HUDEP-2 (cell line): Measurements from ENCODE around the gene PPP4R3B.

Source experiments
- DNase-seq, 76 experiments: peaks; one replicate each; lab custom pipeline; 2025; ENCODE audit not compliant: unreplicated experiment in 76 of 76; lab: John Stamatoyannopoulos, UW

The PPP4R3B gene

GRCh38 chr2:55524884-55525437 is 92.5 kb downstream of the PPP4R3B start:
- DNase-seq = no peak

GRCh38 chr2:55519938-55520885 is 97.2 kb downstream of the PPP4R3B start:
- DNase-seq = peak in 17 of 76 experiments; percentile 2 to 43 (median 20)

GRCh38 chr2:55518841-55519165 is 98.6 kb downstream of the PPP4R3B start:
- DNase-seq = peak in 4 of 76 experiments; percentile 7 to 27 (median 17)

GRCh38 chr2:55511508-55512124 is 105.8 kb downstream of the PPP4R3B start:
- peak in 3 of 76 experiments; percentile 7 to 9 (median 8) for DNase-seq

DNA sequence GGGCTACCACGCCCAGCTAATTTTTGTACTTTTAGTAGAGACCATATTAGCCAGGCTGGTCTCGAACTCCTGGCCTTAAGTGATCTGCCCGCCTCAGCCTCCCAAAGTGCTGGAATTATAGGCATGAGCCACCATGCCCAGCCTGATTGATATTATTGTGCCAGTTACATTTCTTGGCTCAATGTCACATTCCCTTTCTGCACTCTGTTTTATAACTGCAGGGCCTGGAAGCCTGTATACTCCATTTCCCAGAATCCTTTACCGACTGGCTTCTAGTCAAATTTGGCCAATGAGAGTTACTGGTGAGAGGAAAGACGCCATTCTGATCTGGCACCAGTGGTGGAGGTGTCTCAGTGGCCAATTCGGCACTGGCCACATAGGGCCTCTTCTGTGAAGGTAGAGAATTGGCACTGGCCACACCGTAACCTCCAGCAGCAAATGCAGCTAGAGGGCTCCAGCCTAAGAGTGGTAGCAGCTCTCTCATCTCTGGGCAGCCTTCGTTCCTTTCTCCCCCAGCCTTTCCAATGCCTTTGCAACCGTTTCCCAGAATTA is 114.8 kb downstream of the PPP4R3B start:
- DNase-seq = no peak

- no peak for DNase-seq
These were observed 117.4 kb downstream of the PPP4R3B start for GRCh38 chr2:55500025-55500424.

DNA sequence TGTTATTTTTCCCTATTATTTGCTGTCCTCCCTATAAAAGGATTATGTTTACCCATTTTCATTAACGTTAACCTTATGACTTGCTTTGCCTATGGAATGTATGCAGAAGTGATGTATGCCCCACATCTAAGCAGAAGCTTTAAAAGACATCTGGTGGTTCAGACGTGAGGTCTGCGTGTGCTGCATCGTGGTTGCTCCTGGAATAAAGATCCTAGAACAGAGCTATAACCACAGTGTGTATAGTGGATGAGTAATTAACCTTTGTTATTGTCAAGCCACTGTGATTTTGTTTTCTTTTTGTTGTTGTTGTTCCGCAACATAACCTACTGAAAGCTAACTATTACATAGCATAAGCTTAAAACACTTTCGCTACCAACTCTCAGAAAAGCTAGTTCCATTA is 118.8 kb downstream of the PPP4R3B start:
- DNase-seq = no peak
